RPMI7951 (cell line): ENCODE measurements around the gene HSPA9. TPM values are rescaled to one million over a fixed set of nuclear protein-coding genes. Genes with fewer than 3 reads are reported as not detected.

Experiments
- DNase-seq: peaks from one replicate; pipeline ENCODE4 v3.0.0-alpha.2; 2012; ENCODE audit warnings: low read depth
- total RNA-seq: library from RNA; depleted of rRNA; stranded (reverse); fragments of >200 nt; shearing (Covaris generic); gene quantifications from 2 replicates; pipeline ENCODE4 v1.2.3, GENCODE V29; 2014

HSPA9 gene
- total RNA-seq, 1 experiment from 2014 or later = 172 TPM

- no peak for DNase-seq
Measured at GRCh38 chr5:138563340-138564118, 11.7 kb downstream of the HSPA9 start.

GRCh38 chr5:138560971-138561370, 14.2 kb downstream of the HSPA9 start:
- no peak for DNase-seq

GRCh38 chr5:138559937-138560336, 15.3 kb downstream of the HSPA9 start:
- no peak for DNase-seq

- no peak for DNase-seq
Measured at GRCh38 chr5:138557677-138558076, 17.5 kb downstream of the HSPA9 start.

- DNase-seq = no peak
Measured at GRCh38 chr5:138554143-138554542, 21.1 kb downstream of the HSPA9 start.

GRCh38 chr5:138553437-138554095, 21.6 kb downstream of the HSPA9 start:
- no peak for DNase-seq

GRCh38 chr5:138552657-138553056, 22.5 kb downstream of the HSPA9 start:
- DNase-seq = no peak

GRCh38 chr5:138549414-138549813, 25.8 kb downstream of the HSPA9 start:
- no peak for DNase-seq

- no peak for DNase-seq
Measured at GRCh38 chr5:138545919-138546562, 29.2 kb downstream of the HSPA9 start.

GRCh38 chr5:138544181-138545134, 30.7 kb downstream of the HSPA9 start:
- DNase-seq = peak; percentile 29

- DNase-seq = no peak
Measured at GRCh38 chr5:138543730-138544104, 31.5 kb downstream of the HSPA9 start.

GRCh38 chr5:138542956-138543729, 32.1 kb downstream of the HSPA9 start, which contains the start of gene ETF1:
ETF1 (minus strand) TSS chr5:138543236; CDS start chr5:138542918, 318 bp downstream.
- peak; percentile 98 for DNase-seq

GRCh38 chr5:138542180-138542955, 32.8 kb downstream of the HSPA9 start:
- peak; percentile 2 for DNase-seq

- peak; percentile 4 for DNase-seq
Measured at GRCh38 chr5:138541511-138542179, 33.6 kb downstream of the HSPA9 start.

GRCh38 chr5:138539791-138540190, 35.4 kb downstream of the HSPA9 start:
- DNase-seq = no peak

GRCh38 chr5:138538943-138539627, 36.1 kb downstream of the HSPA9 start:
- no peak for DNase-seq

GRCh38 chr5:138536665-138537315, 38.4 kb downstream of the HSPA9 start:
- peak; percentile 7 for DNase-seq

GRCh38 chr5:138536215-138536614, 39.0 kb downstream of the HSPA9 start:
- no peak for DNase-seq
